A549 (cell line): ENCODE measurements around the gene SAXO1. TPM values are rescaled to one million over a fixed set of nuclear protein-coding genes. Genes with fewer than 3 reads are reported as not detected.

ENCODE experiments used
- ATAC-seq, 2 experiments: fragments of 200-7000 bp in 1 of 2; fragments of >200 bp in 1 of 2; cut with Nextera tagmentation in 1 of 2; cut with Tn5 transposase in 1 of 2; 3 replicates each; pipeline versions ENCODE4 v1.8.0 to v1.9.1; 2018 to 2020; ENCODE audit warnings: mild to moderate bottlenecking in 1 of 2, moderate library complexity in 1 of 2
- CTCF ChIA-PET: fragments of 300-600 bp; sonication (Branson Sonifier 250); formaldehyde crosslinking; extraction: SDS; loops from one replicate; lab custom pipeline; 2021; ENCODE audit warnings: antibody characterized with exemption, inconsistent platforms; lab: Yijun Ruan, JAX
- POLR2A ChIA-PET: fragments of 350-600 bp; formaldehyde crosslinking; extraction: SDS; loops from one replicate; lab custom pipeline; 2021; ENCODE audit warnings: antibody characterized with exemption, inconsistent platforms; lab: Yijun Ruan, JAX
- DNase-seq, 2 experiments: peaks; one replicate each; pipeline versions ENCODE4 v3.0.0 to v3.0.0-alpha.2; 2011 to 2016; ENCODE audit warnings: low read depth in 1 of 2, low spot score in 1 of 2
- FAIRE-seq: peaks from 2 replicates; lab custom pipeline; 2011; peaks lifted over from hg19 to GRCh38; lab: Jason Lieb, UNC
- H3K27ac ChIP-seq, 2 experiments: fragments of >200 bp; sonication (Bioruptor Twin); formaldehyde crosslinking; 3 replicates each; pipeline ENCODE4 v1.5.1; 2016 to 2017
- H3K4me1 ChIP-seq: fragments of >200 bp; sonication (Bioruptor Twin); formaldehyde crosslinking; 3 replicates; pipeline ENCODE4 v1.6.1; 2016
- H3K4me2 ChIP-seq: fragments of >200 bp; sonication (Bioruptor Twin); formaldehyde crosslinking; 3 replicates; pipeline ENCODE4 v1.6.1; 2016
- H3K4me3 ChIP-seq: fragments of >200 bp; sonication (Bioruptor Twin); formaldehyde crosslinking; 3 replicates; pipeline ENCODE4 v1.5.1; 2016
- H3K9me3 ChIP-seq: fragments of >200 bp; sonication (Bioruptor Twin); formaldehyde crosslinking; 3 replicates; pipeline ENCODE4 v1.6.1; 2016
- ATOH8 ChIP-seq: fragments of 250-450 bp; sonication (Bioruptor Pico); IDR thresholded peaks from 2 replicates; pipeline ENCODE4 v1.5.0; 2020; ENCODE audit warnings: low read depth, mild to moderate bottlenecking, moderate library complexity
- BCL3 ChIP-seq: fragments of >200 bp; sonication (Bioruptor Twin); formaldehyde crosslinking; IDR thresholded peaks from 3 replicates; pipeline ENCODE4 v1.6.1; 2016
- BHLHE40 ChIP-seq: IDR thresholded peaks from 2 replicates; pipeline ENCODE4 v1.6.1; 2012; ENCODE audit warnings: low read depth, low read length, inconsistent platforms
- EHF ChIP-seq: fragments of 250-450 bp; sonication (Bioruptor Pico); IDR thresholded peaks from 2 replicates; pipeline ENCODE4 v1.5.0; 2020; ENCODE audit warnings: mild to moderate bottlenecking
- ELK1 ChIP-seq: fragments of 150-350 bp; IDR thresholded peaks from 2 replicates; pipeline ENCODE4 v1.6.1; 2014; ENCODE audit warnings: low read depth, mild to moderate bottlenecking, low read length
- EP300 ChIP-seq, 2 experiments: fragments of >200 bp; sonication (Bioruptor Twin); formaldehyde crosslinking; IDR thresholded peaks; 2 replicates in 1 of 2; 3 replicates in 1 of 2; pipeline ENCODE4 v1.6.1; 2016 to 2017
- FOSB ChIP-seq: fragments of 250-450 bp; sonication (Bioruptor Pico); IDR thresholded peaks from 2 replicates; pipeline ENCODE4 v1.5.0; 2020; ENCODE audit warnings: mild to moderate bottlenecking, moderate library complexity
- FOXS1 ChIP-seq: fragments of 250-450 bp; sonication (Bioruptor Pico); IDR thresholded peaks from 2 replicates; pipeline ENCODE4 v1.5.0; 2020; ENCODE audit warnings: mild to moderate bottlenecking, moderate library complexity
- GATA3 ChIP-seq: IDR thresholded peaks from 2 replicates; pipeline ENCODE4 v1.6.1; 2012; ENCODE audit warnings: borderline replicate concordance
- HES2 ChIP-seq: fragments of >200 bp; sonication (Bioruptor Twin); formaldehyde crosslinking; IDR thresholded peaks from 2 replicates; pipeline ENCODE4 v1.6.1; 2016
- HOXB5 ChIP-seq: fragments of 250-450 bp; sonication (Bioruptor Pico); IDR thresholded peaks from 2 replicates; pipeline ENCODE4 v1.5.0; 2020; ENCODE audit warnings: mild to moderate bottlenecking, moderate library complexity
- JUNB ChIP-seq: fragments of >200 bp; sonication (Bioruptor Twin); formaldehyde crosslinking; IDR thresholded peaks from 2 replicates; pipeline ENCODE4 v1.6.1; 2016
- KDM1A ChIP-seq: fragments of 200-600 bp; sonication (generic); IDR thresholded peaks from 2 replicates; pipeline ENCODE4 v1.6.1; 2016; ENCODE audit warnings: low read depth, mild to moderate bottlenecking
- MAFK ChIP-seq: fragments of 450-650 bp; IDR thresholded peaks from 2 replicates; pipeline ENCODE4 v1.6.1; 2014; ENCODE audit not compliant: partially characterized antibody
- MAZ ChIP-seq: fragments of 150-350 bp; IDR thresholded peaks from 2 replicates; pipeline ENCODE4 v1.6.1; 2014; ENCODE audit warnings: antibody characterized with exemption, low read depth, low read length, borderline replicate concordance
- NFE2L2 ChIP-seq: fragments of 150-350 bp; conservative IDR thresholded peaks from 2 replicates; pipeline ENCODE4 v1.6.1; 2014; ENCODE audit warnings: low read length
- NPAS2 ChIP-seq: fragments of 250-450 bp; sonication (Bioruptor Pico); IDR thresholded peaks from 2 replicates; pipeline ENCODE4 v1.8.0; 2022; ENCODE audit warnings: mild to moderate bottlenecking, moderate library complexity, borderline replicate concordance
- NR3C1 ChIP-seq: fragments of >200 bp; sonication (Bioruptor Twin); formaldehyde crosslinking; IDR thresholded peaks from 3 replicates; pipeline ENCODE4 v1.6.1; 2017
- POLR2A ChIP-seq: IDR thresholded peaks from 2 replicates; pipeline ENCODE4 v1.6.1; 2012; ENCODE audit warnings: mild to moderate bottlenecking, low read length
- RAD21 ChIP-seq, 2 experiments: fragments of >200 bp in 1 of 2; sonication (Bioruptor Twin) in 1 of 2; formaldehyde crosslinking in 1 of 2; IDR thresholded peaks in 1 of 2; conservative IDR thresholded peaks in 1 of 2; 2 replicates in 1 of 2; 3 replicates in 1 of 2; pipeline ENCODE4 v1.6.1; 2012 to 2018; ENCODE audit warnings: inconsistent platforms in 1 of 2
- RFX5 ChIP-seq: fragments of 450-650 bp; IDR thresholded peaks from 2 replicates; pipeline ENCODE4 v1.7.1; 2014; ENCODE audit warnings: antibody characterized with exemption, mild to moderate bottlenecking, moderate library complexity
- SREBF2 ChIP-seq: fragments of 450-650 bp; IDR thresholded peaks from 2 replicates; pipeline ENCODE4 v1.6.1; 2014; ENCODE audit warnings: mild to moderate bottlenecking, moderate library complexity
- TFCP2L1 ChIP-seq: fragments of 250-450 bp; sonication (Bioruptor Pico); IDR thresholded peaks from 2 replicates; pipeline ENCODE4 v1.5.0; 2021; ENCODE audit warnings: mild to moderate bottlenecking
- TP53 ChIP-seq: fragments of 250-450 bp; sonication (Bioruptor Pico); IDR thresholded peaks from 2 replicates; pipeline ENCODE4 v1.5.0; 2021; ENCODE audit warnings: mild to moderate bottlenecking, moderate library complexity
- USF2 ChIP-seq: fragments of 450-650 bp; IDR thresholded peaks from 2 replicates; pipeline ENCODE4 v1.6.1; 2014; ENCODE audit warnings: antibody characterized with exemption
- ZC3H11A ChIP-seq: fragments of 450-650 bp; IDR thresholded peaks from 2 replicates; pipeline ENCODE4 v1.6.1; 2014; ENCODE audit warnings: antibody characterized with exemption, mild to moderate bottlenecking
- ZNF302 ChIP-seq: fragments of 250-450 bp; sonication (Bioruptor Pico); IDR thresholded peaks from 2 replicates; pipeline ENCODE4 v1.9.0; 2021; ENCODE audit warnings: inconsistent platforms, mild to moderate bottlenecking, moderate library complexity
- WGBS: methylation state at CpG from one replicate; pipeline ENCODE4 v1.1.6; 2017; ENCODE audit errors: missing lambda C conversion rate; 5-methylcytosine and 5-hydroxymethylcytosine counted together
- polyA plus RNA-seq, 4 experiments: library from polyadenylated mRNA; depleted of rRNA in 3 of 4; stranded (reverse); fragments of >200 nt; fragmentation: RNase III in 1 of 4; extraction: RNeasy Plus Mini Kit Qiagen cat#74134 plus additional on column Dnase treatment in 1 of 4; gene quantifications; 2 replicates in 3 of 4; 3 replicates in 1 of 4; pipeline ENCODE4 v1.2.3, GENCODE V29; 2011 to 2017

Gene SAXO1
- polyA plus RNA-seq, 2 of the 4 experiments (the other 2 are of a cell fraction): not detected

- DNase-seq: no peak
- WGBS: 48% methylated on average over 8 of the region's 8 CpGs
- Histone ChIP-seq H3K27ac (no peak overlapping the region), H3K4me1 (no peaks in the 10 kb centered on the region), H3K4me3 (no peak overlapping the region), H3K9me3 (no peaks in the 10 kb centered on the region), H3K4me2 (no peak overlapping the region)
- TF ChIP-seq HES2 (no peak), ELK1 (no peak), GATA3 (no peak), JUNB (no peak), EP300 (IDR thresholded peaks at IDR 0.05) (no peak), USF2 (no peak), KDM1A (no peak), ZNF302 (no peak), BHLHE40 (no peak), FOXS1 (CRISPR knock-in tag) (no peak), EHF (no peak), HOXB5 (CRISPR knock-in tag) (no peak), SREBF2 (no peak), TFCP2L1 (no peak), POLR2A (no peak)
- CTCF ChIA-PET: no interaction called here
- POLR2A ChIA-PET: no interaction called here
- no peak for FAIRE-seq
- ATAC-seq: no peak
Observed at GRCh38 chr9:18922161-18922885, 110.7 kb downstream of the SAXO1 start.

GRCh38 chr9:18921366-18922075 is 111.5 kb downstream of the SAXO1 start:
- Histone ChIP-seq H3K27ac (no peak overlapping the region), H3K4me3 (no peak overlapping the region), H3K4me2 (no peak overlapping the region), H3K9me3 (no peaks in the 10 kb centered on the region), H3K4me1 (no peaks in the 10 kb centered on the region)
- FAIRE-seq (no peak), DNase-seq (no peak), ATAC-seq (no peak)
- ChIA-PET CTCF (interaction anchor here (0.8 kb wide), 1 partner anchor 667 kb away, joined by 3 read pairs; no protein-coding TSS in a partner anchor), POLR2A (no interaction called here)
- WGBS: 44% methylated on average over 7 of the region's 7 CpGs
- no peak for TF ChIP-seq NFE2L2
- TF ChIP-seq BCL3: no peak
- TF ChIP-seq ATOH8 (CRISPR knock-in tag): no peak
- TF ChIP-seq TP53 (CRISPR knock-in tag): no peak
- no peak for TF ChIP-seq NPAS2 (CRISPR knock-in tag)
- TF ChIP-seq ZC3H11A: no peak
- TF ChIP-seq FOSB (CRISPR knock-in tag): no peak
- no peak for TF ChIP-seq RFX5
- no peak for TF ChIP-seq RAD21 (conservative IDR thresholded peaks at IDR 0.05 in 1 of 2, IDR thresholded peaks at IDR 0.05 in 1 of 2)
- no peak for TF ChIP-seq MAFK
- no peak for TF ChIP-seq NR3C1
- no peak for TF ChIP-seq MAZ
- no peak for TF ChIP-seq EHF
- TF ChIP-seq GATA3: no peak
- no peak for TF ChIP-seq KDM1A
